Activated CD8-positive, alpha-beta memory T cell treated with anti-CD3 and anti-CD28 coated beads for 36 hours (primary cell): ENCODE data around the gene LILRB1. TPM values are rescaled to one million over a fixed set of nuclear protein-coding genes. Genes with fewer than 3 reads are reported as not detected.
"Not testable (repeated sequence)": the region's sequence is repeated elsewhere in the genome, so short reads cannot be mapped to it uniquely, and the experiment has no call there.

Experiments used
- CTCF ChIA-PET: fragments of 350-600 bp; sonication (Branson Sonifier 250); formaldehyde crosslinking; loops from one replicate; lab custom pipeline; 2021; ENCODE audit warnings: antibody characterized with exemption; lab: Charles Lee
- POLR2A ChIA-PET: fragments of 350-600 bp; sonication (Branson Sonifier 250); formaldehyde crosslinking; loops from one replicate; lab custom pipeline; 2021; ENCODE audit warnings: antibody characterized with exemption; lab: Charles Lee
- total RNA-seq, 2 experiments: library from RNA; stranded (reverse); gene quantifications; one replicate each; pipeline ENCODE4 v1.2.3, GENCODE V29; 2021

The LILRB1 gene
- total RNA-seq, 2 experiments from 2014 or later, result 1.2 to 1.5 TPM

DNA sequence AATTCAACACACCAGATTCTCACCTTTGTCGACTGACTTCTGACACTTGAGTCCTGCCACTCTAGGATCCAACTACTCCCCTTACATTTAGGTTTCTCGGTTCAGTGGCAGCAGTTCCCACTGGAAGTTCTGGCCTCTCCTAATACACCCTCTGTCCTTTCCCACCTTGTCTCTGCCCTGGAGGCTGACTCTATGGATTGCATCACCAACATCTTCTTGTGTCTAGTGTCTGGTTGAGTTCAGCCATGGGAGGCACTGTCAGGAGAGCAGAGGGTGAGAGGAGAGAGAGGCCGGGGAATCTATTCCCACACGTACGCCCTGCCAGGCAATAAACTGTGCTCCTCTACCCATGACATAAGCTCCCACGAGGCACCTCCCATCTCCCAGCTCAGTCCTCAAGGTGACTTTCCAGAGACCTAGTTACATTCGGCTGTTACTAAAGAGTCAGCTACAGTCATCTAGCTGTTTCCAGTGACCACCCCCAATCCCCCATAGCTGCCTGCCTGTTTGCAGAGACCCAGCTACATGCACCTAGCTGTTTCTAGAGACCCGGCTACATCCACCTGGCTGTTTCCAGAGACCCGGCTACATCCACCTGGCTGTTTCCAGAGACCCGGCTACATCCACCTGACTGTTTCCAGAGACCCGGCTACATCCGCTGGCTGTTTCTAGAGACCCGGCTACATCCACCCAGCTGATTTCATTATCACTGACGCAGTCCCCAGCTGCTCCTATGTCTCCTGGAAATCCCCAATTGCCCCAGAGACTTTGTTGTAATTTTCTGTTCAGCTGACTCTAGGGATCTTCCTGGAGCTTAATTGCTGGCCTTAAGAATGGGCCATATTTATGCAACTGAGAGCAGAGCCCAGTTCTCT, 24.4 kb downstream of the LILRB1 start:
- ChIA-PET POLR2A (no interaction called here), CTCF (no interaction called here)

- POLR2A ChIA-PET, result no interaction called here
- CTCF ChIA-PET, result no interaction called here
Observed at GRCh38 chr19:54659300-54659699, 29.0 kb downstream of the LILRB1 start.

- CTCF ChIA-PET, result no interaction called here
- POLR2A ChIA-PET, result no interaction called here
Observed at GRCh38 chr19:54660306-54660705, 30.0 kb downstream of the LILRB1 start.

DNA sequence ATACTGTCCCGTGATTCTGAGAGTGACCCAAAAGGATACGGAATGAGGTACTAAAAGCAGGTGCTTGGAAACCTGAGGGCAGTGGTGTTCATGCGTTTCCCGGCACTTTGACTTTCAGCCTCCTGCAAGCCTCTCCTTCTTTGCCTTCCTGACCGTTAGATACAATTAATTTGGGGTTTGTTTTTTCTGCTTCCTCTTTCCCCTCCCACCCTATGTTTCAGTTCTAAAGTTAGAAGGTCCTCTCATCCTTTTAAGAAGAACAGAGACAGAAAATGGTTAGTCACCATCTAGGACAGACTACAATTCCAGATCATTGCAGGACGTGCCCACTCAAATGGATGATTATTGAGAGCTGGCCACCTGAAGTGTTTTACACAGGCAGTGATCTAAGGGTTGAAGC, 30.7 kb downstream of the LILRB1 start:
- ChIA-PET CTCF (no interaction called here), POLR2A (no interaction called here)

- ChIA-PET CTCF (no interaction called here), POLR2A (no interaction called here)
Observed at GRCh38 chr19:54661846-54662481, 31.7 kb downstream of the LILRB1 start.

DNA sequence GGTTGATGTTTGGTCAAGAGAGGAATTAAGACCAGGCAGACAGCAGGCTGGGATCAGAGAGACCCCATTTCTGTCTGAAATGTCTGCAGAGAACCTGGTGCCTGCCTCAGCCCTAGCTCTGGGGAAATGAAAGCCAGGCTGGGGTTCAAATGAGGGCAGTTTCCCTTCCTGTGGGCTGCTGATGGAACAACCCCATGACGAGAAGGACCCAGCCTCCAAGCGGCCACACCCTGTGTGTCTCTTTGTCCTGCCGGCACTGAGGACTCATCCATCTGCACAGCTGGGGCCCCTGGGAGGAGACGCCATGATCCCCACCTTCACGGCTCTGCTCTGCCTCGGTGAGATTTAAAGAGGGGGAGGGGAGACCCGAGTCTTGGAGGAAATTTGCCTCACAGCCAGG, 32.4 kb downstream of the LILRB1 start, which contains the start of gene LILRB4:
Gene LILRB4, plus strand, starts transcription at position 256 of the 400 bp plus-strand sequence. Its CDS starts 49 bp downstream, at position 305.
- CTCF ChIA-PET, result no interaction called here

DNA sequence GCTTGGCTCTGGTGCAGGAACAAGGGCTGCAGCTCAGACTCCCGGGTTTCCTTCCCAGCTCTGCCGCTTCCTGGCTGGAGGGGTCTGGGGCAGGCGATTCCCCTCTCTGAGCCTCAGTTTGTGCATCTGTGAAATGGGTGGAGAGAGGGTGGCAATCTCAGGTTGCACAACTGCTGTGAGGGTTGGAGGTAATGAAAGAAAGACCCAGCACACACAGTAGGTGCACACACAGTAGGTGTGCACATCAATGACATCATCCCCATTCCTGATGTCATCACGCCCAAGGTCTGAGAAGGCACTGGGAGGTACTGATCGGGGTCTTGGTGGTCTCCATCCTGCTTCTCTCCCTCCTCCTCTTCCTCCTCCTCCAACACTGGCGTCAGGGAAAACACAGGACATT, 35.2 kb downstream of the LILRB1 start:
- ChIA-PET POLR2A (no interaction called here), CTCF (no interaction called here)

More for the DNA sequence above, 32.4 kb downstream of the LILRB1 start, which contains the start of gene LILRB4:
- POLR2A ChIA-PET, result no interaction called here

DNA sequence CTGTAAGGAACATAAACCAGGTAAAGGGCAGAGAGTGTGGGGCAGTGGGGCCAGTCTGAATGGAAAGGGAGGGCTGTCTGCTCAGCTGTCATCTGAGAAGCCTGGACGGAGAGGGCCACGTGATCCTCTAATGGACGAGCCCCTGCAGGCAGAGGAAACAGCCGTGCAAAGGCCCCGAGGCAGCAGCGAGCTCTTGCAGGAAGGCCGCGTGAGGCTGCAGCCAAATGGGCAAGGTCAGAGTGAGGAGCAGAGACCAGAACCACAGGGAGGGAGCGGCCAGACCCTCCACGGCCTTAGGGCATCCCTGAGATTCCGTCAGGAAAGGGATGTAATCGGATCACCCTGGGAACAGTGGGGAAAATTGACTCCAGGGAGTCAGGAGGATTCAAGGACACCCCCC, 36.9 kb downstream of the LILRB1 start:
- ChIA-PET CTCF (no interaction called here), POLR2A (no interaction called here)

GRCh38 chr19:54668353-54668752, 38.1 kb downstream of the LILRB1 start:
- CTCF ChIA-PET, result interaction anchor here (1.2 kb wide), 1 partner anchor 20 kb away, joined by 4 read pairs; no protein-coding TSS in a partner anchor
- POLR2A ChIA-PET, result no interaction called here

GRCh38 chr19:54670576-54671357, 40.5 kb downstream of the LILRB1 start:
- POLR2A ChIA-PET, result no interaction called here
- CTCF ChIA-PET, result interaction anchor here (2.0 kb wide), 1 partner anchor 190 kb away, joined by 4 read pairs; no protein-coding TSS in a partner anchor

DNA sequence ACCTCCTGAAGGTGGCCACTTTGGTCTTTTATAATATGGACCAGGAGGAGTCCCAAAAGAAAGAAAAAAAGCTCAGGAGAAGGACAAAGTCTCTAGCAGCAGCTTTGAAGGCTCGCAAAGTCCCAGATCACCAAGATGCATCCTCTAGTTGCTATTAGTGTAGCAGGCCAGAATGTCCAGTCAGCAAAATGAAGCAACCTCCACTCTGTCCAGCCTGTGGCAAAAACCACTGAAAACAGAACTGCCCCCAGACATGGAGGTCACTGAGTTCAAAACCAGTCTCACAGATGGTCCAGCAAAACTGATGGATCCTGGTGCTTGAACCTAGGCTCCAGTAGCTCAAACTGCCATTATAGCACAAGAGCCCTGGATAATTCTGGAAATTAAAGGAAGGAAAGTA, 42.9 kb downstream of the LILRB1 start:
- CTCF ChIA-PET, result interaction anchor here (0.6 to 4.0 kb wide), 2 partner anchors 193 to 210 kb away, joined by 3 to 16 read pairs; no protein-coding TSS in a partner anchor
- POLR2A ChIA-PET, result no interaction called here

DNA sequence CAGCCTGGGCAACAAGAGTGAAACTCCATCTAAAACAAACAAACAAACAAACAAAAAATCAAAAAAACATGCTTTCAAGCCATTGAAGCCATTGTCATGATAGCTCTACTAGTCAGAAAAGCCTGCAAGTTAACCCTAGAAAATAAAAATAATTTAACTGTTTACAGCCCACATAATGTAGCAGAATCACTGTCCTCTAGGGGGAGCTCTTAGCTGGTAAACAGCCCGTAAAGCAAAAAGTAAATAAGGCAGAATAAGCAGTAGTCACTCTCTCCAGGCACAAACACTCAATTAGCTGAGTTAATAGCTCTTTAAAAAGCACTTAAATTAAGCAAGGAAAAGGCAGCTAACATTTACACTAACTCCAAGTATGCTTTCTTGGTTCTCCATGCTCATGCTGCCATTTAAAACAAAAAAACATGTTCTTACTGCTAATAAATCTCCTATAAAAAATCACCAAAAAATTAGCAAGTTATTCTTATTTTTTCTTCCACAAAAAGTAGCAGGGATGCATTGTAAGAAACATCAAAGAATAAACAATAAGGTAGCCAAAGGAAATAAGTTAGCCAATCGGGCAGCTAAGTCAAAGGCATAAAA, 43.8 kb downstream of the LILRB1 start:
- ChIA-PET POLR2A (no interaction called here), CTCF (interaction anchor here (0.8 to 4.0 kb wide), 2 partner anchors 194 to 196 kb away, joined by 5 to 16 read pairs; no protein-coding TSS in a partner anchor)

DNA sequence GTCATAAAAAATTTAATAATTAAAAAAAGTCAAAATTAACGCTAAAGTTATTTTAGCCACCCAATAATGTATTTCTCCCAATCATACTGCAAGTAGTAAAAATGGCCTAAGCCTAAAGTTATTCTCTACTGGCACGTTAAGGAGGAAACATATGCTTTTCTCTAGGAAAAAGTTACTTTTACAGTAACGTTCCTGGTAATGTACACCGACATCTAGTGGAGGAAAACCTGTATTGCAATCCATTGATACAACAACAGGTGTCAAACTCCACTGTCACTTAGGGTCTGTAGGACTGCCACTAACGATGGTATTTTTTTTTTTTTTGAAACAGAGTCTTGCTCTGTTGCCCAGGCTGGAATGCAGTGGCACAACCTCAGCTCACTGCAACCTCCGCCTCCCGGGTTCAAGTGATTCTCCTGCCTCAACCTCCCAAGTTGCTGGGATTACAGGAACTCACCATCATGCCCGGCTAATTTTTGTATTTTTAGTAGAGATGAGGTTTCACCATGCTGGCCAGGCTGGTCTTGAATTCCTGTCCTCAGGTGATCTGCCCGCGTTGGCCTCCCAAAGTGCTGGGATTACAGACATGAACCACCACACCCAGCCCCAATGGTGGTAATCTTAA, 46.0 kb downstream of the LILRB1 start:
- CTCF ChIA-PET, result interaction anchor here (1.2 to 4.0 kb wide), 2 partner anchors 191 to 196 kb away, joined by 3 to 16 read pairs; no protein-coding TSS in a partner anchor
- POLR2A ChIA-PET, result not testable (repeated sequence)

DNA sequence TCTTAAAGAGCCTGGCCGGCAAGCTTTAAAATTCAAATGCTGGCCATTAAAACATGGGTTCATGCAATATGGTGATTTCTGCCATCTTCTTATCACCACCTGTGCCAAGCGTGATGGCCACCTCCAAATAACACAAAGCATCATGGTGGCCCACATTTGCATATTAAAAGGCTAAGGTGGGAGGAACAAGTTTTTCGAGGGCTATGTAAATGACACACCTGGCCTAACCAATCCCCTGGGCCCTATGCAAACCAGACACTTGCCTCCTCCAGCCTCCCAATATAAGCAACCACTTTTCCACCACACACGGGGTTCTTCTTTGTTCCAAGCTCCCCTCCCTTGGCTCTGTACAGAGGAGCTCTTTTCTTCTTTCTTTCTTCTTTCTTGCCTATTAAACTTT, 46.9 kb downstream of the LILRB1 start:
- CTCF ChIA-PET, result interaction anchor here (0.7 to 4.0 kb wide), 4 partner anchors 108 to 373 kb away, joined by 4 to 16 read pairs (median 4); no protein-coding TSS in a partner anchor
- POLR2A ChIA-PET, result no interaction called here

DNA sequence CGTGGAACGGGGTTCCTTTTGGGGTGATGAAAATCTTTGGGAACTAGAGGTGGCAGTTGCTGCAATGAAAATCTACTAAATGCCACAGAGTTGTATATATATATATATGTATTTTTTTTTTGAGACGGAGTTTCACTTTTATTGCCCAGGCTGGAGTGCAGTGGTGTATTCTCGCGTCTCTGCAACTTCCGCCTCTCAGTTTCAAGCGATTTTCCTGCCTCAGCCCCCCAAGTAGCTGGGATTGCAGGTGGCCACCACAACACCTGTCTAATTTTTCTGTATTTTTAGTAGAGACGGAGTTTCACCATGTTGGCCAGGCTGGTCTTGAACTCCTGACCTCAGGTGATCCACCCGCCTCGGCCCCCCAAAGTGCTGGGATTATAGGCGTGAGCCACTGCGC, 51.3 kb downstream of the LILRB1 start:
- POLR2A ChIA-PET, CTCF ChIA-PET: not testable (repeated sequence)

DNA sequence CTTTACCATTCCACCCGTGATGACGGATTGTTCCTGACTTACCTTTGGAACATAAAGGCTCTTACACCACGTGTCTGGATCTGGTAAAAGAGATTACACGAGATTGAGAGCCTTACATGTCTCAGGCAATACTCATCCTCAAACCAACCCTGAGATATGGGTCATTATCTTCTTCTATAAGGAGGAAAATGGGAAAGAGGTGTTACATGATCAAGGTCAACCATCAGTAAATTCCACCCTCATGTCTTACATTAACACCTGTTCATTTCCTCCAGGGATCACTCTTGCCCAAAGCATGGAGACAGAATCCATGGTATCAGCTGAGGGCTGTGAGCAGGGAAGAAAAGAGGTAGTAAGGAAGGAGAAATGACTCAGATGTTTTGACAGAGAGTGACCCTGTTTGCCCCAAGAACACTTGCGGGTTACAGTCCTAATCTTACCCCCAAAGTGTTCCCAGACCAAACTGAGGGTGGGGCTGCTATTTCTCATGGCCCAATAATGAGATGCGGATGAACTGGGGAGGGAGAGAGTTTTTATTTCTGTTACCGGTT, 52.1 kb downstream of the LILRB1 start:
- CTCF ChIA-PET, result no interaction called here
- POLR2A ChIA-PET, result no interaction called here

DNA sequence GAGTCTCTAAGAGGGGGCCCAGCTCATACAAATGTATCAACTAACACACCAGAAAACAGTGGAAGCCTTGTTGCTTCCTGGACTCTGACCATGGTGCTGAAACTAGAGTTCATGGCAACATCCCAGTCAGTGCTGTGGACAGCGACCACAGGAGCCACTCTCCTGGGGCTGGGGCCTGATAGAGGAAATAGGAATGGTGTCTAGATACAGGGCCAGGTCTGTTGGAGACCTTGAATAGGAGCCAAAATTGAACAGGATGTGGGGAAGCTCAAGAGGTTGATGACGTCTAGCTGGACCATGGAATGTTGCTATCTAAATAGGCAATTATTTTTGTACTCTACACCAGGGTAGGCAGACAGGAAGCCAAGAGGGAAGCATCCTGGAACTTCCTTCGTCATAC, 54.2 kb downstream of the LILRB1 start:
- CTCF ChIA-PET, result no interaction called here
- POLR2A ChIA-PET, result no interaction called here
